Measurements from ENCODE around the gene CDC42. TPM values are rescaled to one million over a fixed set of nuclear protein-coding genes. Genes with fewer than 3 reads are reported as not detected.

Gene CDC42
- total and polyA plus RNA-seq, 10 of the 15 experiments (the other 5 are each of a cell fraction or from before 2014, with no cell fraction given) = 184 to 479 (median 326) TPM

- H3K27ac ChIP-seq (ENCODE audit: control insufficient read depth, insufficient read depth) = peak overlapping the region; percentile 97
- WGBS (ENCODE audit: insufficient coverage, insufficient replicate concordance, low lambda C conversion rate, missing lambda C conversion rate) = 0% methylated on average over 3 of the region's 3 CpGs
- H4K20me1 ChIP-seq (ENCODE audit: control insufficient read depth, insufficient read depth) = no peaks in the 10 kb centered on the region
- H3K9me3 ChIP-seq (replicated peaks; ENCODE audit: control insufficient read depth, insufficient read depth, low read length) = no peaks in the 10 kb centered on the region
- intact Hi-C loops (cut with micrococcal nuclease; ENCODE audit: unreplicated experiment) (loop anchor here (5.0 kb wide), 3 partner anchors 35 to 265 kb away; no protein-coding TSS in a partner anchor), in situ Hi-C loops (cut with MboI) (no loop called here)
- no peaks in the 10 kb centered on the region for H3K27me3 ChIP-seq (replicated peaks in 1 of 2; ENCODE audit: control insufficient read depth in 2 of 2, insufficient read depth in 2 of 2, low read length in 1 of 2)
- H3K4me1 ChIP-seq (ENCODE audit: control insufficient read depth, insufficient read depth, low read length) = peaks cover 11% of the 10 kb centered on the region
- peak overlapping the region; percentile 83 for H3K4me2 ChIP-seq (ENCODE audit: control insufficient read depth, insufficient read depth)
- ChIA-PET RAD21 (ENCODE audit: unreplicated experiment) (interaction anchor here (0.6 to 3.2 kb wide), 6 partner anchors 13 to 75 kb away, joined by 3 to 16 read pairs (median 5); partner anchors contain the start of gene CDC42), CTCF (interaction anchor here (1.3 to 2.3 kb wide), 3 partner anchors 12 to 263 kb away, joined by 3 to 12 read pairs (median 7); no protein-coding TSS in a partner anchor), SMC1A (ENCODE audit: uncharacterized antibody, unreplicated experiment) (interaction anchor here (1.0 to 7.6 kb wide), 5 partner anchors 11 to 73 kb away, joined by 3 to 78 read pairs (median 5); partner anchors contain the start of gene CDC42), POLR2A (interaction anchor here (0.6 to 12.0 kb wide), 4 partner anchors 9 to 1877 kb away, joined by 3 to 325 read pairs (median 6); partner anchors contain the start of gene CDC42)
- peaks cover 0 to 4% of the 10 kb centered on the region in 2 experiments; a peak in 1 of 4 replicates for H3K36me3 ChIP-seq (ENCODE audit: control insufficient read depth in 2 of 2, insufficient read depth in 2 of 2, low read length in 1 of 2)
- BruUV-seq (replicated peaks) = no TSS peak
- peaks cover 15% of the 10 kb centered on the region for H3K79me2 ChIP-seq (ENCODE audit: control insufficient read depth, insufficient read depth, low read length)
- H2AFZ ChIP-seq (ENCODE audit: control insufficient read depth, low read depth, low read length) = no peak overlapping the region
- peak overlapping the region; percentile 98 for H3K9ac ChIP-seq (ENCODE audit: control insufficient read depth, insufficient read depth, low read length)
- DNase-seq (ENCODE audit: low read depth, low spot score) (no peak), FAIRE-seq (no peak), ATAC-seq (no peak)
- H3K4me3 ChIP-seq = peak overlapping the region; percentile 88; the same call in 1 of the 2 replicates
- TF ChIP-seq ZBTB11 (CRISPR knock-in tag; IDR thresholded peaks at IDR 0.05) (no peak), RUNX3 (IDR thresholded peaks at IDR 0.05; ENCODE audit: low read length) (peak; percentile 35; the same call in 1 of the 2 replicates), ZNF592 (IDR thresholded peaks at IDR 0.05) (no peak), TCF3 (IDR thresholded peaks at IDR 0.05; ENCODE audit: borderline replicate concordance, insufficient read depth, low read depth, low read length) (no peak), NFXL1 (IDR thresholded peaks at IDR 0.05; ENCODE audit: borderline replicate concordance) (no peak), HDGF (IDR thresholded peaks at IDR 0.05) (no peak), FOXM1 (IDR thresholded peaks at IDR 0.05; ENCODE audit: low read depth, low read length) (no peak), MTA2 (IDR thresholded peaks at IDR 0.05; ENCODE audit: low read depth) (0 out of 2 replicates have a peak, but pooled peaks have one; percentile 2), RELA (IDR thresholded peaks at IDR 0.05; ENCODE audit: borderline replicate concordance, partially characterized antibody) (peak; percentile 72), ASH2L (IDR thresholded peaks at IDR 0.05; ENCODE audit: borderline replicate concordance, low read depth) (no peak), NBN (IDR thresholded peaks at IDR 0.05) (peak; percentile 24; the same call in 1 of the 2 replicates), BACH1 (IDR thresholded peaks at IDR 0.05; ENCODE audit: borderline replicate concordance) (0 out of 2 replicates have a peak, but pooled peaks have one; percentile 2), FOS (IDR thresholded peaks at IDR 0.05; ENCODE audit: borderline replicate concordance, extremely low read depth, insufficient read length) (no peak), PKNOX1 (IDR thresholded peaks at IDR 0.05) (peak; percentile 53), CREM (IDR thresholded peaks at IDR 0.05; ENCODE audit: low read depth) (0 out of 2 replicates have a peak, but pooled peaks have one; percentile 5), ZNF384 (IDR thresholded peaks at IDR 0.05; ENCODE audit: borderline replicate concordance, low read depth, low read length) (peak; percentile 45; the same call in 1 of the 2 replicates)
Measured at GRCh38 chr1:22026924-22027289, 25.6 kb upstream of the CDC42 start.

Data from GM12878 (cell line).